ENCODE measurements around the gene CFAP299.

CFAP299 gene

DNA sequence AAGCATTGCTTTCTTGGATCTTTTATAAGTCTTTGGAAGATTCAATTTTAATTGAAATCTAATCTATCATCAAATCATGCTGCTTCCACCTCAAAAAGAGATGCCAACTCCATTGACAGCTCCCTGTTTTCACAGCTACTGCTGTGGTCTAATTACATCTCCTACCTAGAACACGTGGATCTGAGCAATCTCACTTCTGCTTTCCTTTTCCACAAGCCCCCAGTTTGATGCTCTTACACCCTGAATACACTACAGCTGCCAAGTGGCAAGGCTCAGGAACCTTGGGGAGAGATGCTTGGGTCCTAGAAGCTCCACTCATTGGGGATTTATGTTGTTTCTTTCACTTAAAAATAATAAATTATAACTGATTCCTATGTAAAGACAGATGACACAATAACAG is 172.0 kb downstream of the CFAP299 start:
- no peak for DNase-seq (ENCODE audit: low read depth in 2 of 2)

GRCh38 chr4:80515496-80515895 is 180.0 kb downstream of the CFAP299 start:
- DNase-seq (ENCODE audit: low read depth in 2 of 2) = no peak

GRCh38 chr4:80521438-80521837 is 185.9 kb downstream of the CFAP299 start:
- DNase-seq (ENCODE audit: low read depth in 2 of 2) = no peak

DNA sequence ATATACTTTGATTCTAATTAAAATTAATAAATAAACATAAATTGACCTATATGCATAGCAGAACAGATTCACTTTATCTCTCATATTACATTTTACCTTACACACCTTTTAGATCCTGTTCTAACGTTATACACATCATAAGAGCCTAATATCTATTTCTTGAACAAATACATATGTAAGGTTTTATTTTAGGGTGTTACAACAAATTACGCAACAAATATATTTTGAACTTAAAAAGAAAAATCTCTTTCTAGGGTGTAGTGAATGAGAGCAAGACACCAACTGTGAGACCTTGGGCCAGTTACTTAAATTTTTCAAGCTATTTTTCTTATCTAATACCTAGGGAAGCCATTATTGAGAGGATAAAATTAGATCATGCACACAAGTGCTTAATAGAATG is 191.2 kb downstream of the CFAP299 start:
- DNase-seq (ENCODE audit: low read depth in 2 of 2) = no peak

- DNase-seq (ENCODE audit: low read depth in 2 of 2) = no peak
Measured at GRCh38 chr4:80529026-80529425, 193.5 kb downstream of the CFAP299 start.

GRCh38 chr4:80532674-80533333 is 197.3 kb downstream of the CFAP299 start:
- DNase-seq (ENCODE audit: low read depth in 2 of 2) = no peak

- DNase-seq (ENCODE audit: low read depth in 2 of 2) = no peak
Measured at GRCh38 chr4:80535551-80535950, 200.0 kb downstream of the CFAP299 start.

DNA sequence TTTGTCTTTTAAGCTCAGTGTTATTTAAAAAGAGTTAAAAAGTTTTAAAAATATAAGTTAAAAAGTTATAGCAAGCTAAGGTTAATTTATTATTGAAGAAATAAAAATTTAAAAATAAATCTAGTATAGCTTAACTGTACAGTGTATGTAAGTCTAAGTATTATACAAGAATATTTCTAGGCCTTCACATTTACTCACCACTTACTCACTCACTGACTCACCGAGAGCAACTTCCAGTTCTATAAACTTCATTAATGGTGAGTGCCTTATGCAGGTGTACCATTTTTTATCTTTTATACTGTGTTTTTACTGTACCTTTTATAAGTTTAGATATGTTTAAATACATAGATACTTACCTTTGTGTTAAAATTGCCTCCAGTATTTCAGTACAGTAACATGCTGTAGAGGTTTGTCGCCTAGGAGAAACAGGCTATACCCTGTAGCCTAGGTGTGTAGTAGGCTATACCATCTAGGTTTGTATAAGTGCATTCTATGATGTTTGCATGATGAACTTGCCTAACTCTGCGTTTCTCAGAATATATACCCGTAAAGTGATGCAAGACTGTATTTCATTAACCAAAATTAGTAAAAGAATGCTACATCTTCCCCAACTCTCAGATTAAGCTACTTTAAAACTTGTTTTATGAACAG is 202.9 kb downstream of the CFAP299 start:
- DNase-seq (ENCODE audit: low read depth in 2 of 2) = no peak

DNA sequence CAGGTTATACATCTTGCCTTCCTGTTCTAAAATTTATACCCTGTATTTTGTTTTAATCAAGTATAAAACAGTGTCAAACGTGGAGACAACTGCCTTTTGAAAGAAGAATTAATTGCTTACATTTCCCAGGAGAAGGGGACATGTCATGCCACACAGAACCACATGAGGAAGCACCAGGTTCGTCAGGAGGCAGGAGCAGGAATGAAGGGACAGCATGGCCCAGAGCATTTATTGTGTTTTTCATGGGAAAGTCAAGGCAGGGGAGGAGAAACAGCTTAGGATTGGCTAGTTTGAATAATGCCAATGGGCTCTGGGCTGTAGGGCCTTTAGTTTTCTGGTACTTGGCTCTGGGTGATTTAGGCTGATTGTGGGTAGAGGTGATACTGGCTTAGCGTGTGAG is 203.7 kb downstream of the CFAP299 start:
- no peak for DNase-seq (ENCODE audit: low read depth in 2 of 2)

DNA sequence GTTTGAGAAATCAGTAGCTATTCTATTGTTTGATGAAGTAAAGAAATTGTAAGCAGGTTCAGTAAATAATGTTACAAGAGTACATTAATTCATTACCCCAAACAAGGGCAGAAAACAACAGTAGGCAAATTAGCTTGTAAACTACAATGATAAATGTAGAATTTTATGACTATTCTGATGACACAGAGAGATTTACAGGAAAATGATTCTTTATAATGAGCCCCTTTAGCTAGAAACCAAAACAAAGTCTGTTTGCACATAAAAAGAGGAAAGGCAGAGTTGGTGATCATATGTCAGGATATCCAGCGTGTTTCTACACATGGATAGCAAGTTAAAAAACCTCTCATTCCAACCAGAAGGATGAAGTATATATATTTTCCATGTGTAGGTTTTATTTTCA is 204.8 kb downstream of the CFAP299 start:
- no peak for DNase-seq (ENCODE audit: low read depth in 2 of 2)

DNA sequence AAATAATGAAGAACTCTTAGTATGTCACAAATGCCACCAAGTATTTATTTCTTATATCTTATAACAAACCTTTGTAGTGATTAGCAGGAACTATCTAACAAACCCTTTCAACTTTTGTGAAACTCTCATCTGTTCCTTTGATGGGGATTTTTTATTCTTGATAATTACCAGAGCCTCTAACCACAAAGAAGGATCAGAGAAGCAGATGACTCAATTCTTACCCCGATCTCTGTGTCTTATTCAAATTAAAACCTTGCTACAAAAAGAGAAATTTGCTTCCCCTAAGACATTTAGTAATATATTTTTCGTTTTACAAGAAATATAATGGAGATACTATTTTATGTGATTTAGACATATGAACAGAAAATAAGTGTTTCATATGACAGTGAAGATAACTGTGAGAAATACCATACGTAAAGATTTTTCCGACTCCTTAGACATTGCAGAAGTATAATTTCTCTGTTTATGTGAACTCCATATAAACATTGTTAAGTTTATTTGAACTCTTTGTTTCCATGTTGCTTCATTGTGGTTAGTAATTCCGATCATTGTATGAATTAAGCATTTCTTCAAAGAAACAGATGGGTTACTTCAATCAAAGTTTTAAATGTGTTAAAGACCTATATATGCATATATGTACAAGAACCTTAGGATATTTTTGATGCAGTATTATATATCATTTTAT is 205.4 kb downstream of the CFAP299 start:
- DNase-seq (ENCODE audit: low read depth in 2 of 2) = no peak

DNA sequence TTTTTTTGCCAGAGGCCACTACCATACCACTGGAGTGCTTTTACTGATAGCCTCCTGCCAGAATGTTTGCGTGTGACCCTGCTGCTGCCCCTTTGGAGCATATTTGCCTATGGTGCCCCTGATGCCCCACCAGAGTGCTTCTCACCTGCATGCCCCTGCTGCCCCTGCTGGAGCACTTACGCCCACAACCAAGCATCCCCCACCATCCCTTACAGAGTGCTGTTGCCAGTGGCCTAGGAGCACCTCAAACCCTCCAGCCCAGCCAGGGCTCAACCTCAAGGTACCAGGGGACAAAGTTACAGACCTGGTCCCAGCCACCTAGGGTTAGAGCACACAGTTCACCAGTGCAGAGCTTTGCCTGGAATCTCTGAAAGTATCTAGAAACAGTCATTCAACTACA is 207.2 kb downstream of the CFAP299 start:
- no peak for DNase-seq (ENCODE audit: low read depth in 2 of 2)

DNA sequence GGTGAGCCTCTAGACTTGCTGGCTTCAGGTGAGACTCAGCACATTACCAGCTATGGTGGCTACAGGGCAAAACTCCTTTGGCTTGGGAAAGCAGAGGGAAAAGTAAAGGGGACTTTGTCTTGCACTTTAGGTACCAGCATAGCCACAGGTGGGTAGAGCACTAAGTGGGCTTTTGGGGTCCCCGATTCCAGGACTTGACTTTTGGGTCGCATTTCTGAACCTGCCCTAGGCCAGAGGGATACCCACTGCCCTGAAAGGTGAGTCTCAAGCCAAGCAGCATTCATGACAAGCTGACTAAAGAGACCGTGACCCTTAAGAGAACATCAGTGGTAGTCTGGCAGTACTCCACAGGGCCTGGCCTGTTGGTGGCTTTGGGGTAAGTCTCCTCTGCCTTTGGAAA is 224.8 kb downstream of the CFAP299 start:
- no peak for DNase-seq (ENCODE audit: low read depth in 2 of 2)

GRCh38 chr4:80566203-80566872 is 230.8 kb downstream of the CFAP299 start:
- DNase-seq (ENCODE audit: low read depth in 2 of 2) = no peak

DNA sequence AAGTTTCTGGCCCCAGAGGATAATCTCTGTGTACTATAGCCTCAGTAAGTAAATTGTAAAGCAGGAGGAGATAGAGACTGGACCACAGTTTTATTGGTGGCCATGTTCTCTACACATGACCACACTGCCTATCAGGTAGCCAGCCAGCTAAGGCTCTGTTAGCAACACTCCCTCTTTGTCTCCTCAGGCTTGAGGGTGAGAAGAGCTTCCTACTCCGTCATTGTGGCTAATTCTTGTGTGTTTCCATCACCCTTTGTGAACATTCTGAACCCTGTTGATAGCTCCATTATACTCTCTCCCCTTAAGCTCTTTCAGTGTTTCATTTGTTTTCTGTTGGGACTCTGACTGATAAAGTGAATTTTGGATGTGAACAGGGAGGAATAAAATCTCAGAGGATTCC is 233.4 kb downstream of the CFAP299 start:
- DNase-seq (ENCODE audit: low read depth in 2 of 2) = no peak

GRCh38 chr4:80576796-80577195 is 241.3 kb downstream of the CFAP299 start:
- DNase-seq (ENCODE audit: low read depth in 2 of 2) = no peak

DNA sequence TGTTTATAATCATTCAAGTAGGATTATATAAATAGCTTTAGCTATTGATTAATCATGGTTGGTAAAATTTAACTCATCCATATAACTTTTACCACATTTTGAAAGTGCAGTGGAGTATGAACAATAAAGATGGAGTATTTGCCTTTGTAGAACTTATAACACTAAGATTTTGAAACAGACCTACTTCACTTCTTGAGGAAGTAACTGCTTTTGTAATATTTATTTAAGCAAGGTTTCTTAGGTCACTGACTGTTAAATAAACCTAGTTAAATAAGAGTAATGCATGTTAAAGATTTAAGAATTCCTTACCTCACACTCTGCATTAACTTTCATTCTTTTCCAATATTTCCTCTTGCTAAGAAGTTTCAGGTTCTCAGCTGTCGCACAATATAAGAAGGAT is 242.5 kb downstream of the CFAP299 start:
- no peak for DNase-seq (ENCODE audit: low read depth in 2 of 2)

- no peak for DNase-seq (ENCODE audit: low read depth in 2 of 2)
Measured at GRCh38 chr4:80585542-80585941, 250.0 kb downstream of the CFAP299 start.

DNA sequence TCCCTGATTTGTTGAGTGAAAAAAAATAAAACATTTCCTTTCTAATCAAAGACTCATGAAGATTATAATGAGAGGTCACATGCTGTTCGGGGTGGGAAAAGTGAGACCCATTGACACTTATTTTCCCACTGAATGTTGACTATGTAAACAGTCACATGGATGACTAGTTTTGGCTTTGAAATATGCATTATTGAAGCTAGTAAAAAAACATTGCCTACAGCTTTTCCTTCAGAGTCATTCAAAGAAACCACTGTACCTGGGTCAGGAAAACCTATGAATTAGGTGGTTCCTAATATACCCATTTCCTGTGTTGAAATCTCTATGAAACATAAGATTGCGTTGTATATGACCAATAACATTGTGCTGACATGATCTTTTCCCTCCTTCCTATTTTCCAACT is 251.2 kb downstream of the CFAP299 start:
- DNase-seq (ENCODE audit: low read depth in 2 of 2) = no peak

DNA sequence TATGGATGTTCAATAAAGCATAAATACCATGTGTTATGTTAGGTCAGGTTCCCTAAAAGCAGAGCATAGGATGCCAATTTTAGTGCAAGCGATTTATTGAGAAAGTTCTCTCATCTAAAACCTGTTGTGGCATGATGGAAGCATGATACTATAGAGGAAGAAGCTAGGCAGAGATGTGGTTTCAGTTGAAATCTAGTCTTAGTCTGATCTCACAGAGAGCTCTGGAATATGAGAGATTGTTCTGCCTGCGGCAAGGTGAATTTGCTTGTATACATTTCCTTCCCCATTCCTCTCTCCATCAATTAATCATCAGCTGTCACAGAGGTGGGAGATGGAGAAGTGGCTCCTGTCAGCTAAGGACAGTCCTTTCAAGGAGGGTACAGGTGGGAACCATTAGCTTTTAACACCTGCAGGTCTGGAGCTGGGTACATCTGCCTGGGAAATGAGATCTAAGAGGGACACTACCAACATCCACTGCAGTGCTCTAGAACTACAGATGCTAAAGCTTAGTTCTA is 252.4 kb downstream of the CFAP299 start:
- no peak for DNase-seq (ENCODE audit: low read depth in 2 of 2)

GRCh38 chr4:80592950-80593349 is 257.4 kb downstream of the CFAP299 start:
- no peak for DNase-seq (ENCODE audit: low read depth in 2 of 2)

DNA sequence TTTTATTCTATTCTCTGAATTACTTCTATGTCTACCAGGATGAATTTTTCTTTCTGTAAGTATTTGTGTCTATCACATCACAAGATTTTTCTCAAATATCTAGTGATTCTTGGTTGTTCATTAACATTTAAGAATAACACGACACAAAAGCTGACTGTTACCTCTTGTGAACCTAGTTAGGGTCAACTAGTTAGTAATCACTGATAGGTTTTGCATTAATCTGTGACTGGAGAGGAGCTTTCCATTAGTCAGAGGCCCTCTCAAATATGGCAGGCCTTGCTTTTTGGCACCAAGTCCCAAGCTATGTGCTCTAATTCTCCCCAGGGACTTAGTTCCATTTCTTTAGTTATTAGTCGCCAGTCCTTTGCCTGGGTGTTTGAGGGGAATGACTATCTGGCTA is 259.2 kb downstream of the CFAP299 start:
- DNase-seq (ENCODE audit: low read depth in 2 of 2) = no peak

Data from stimulated activated CD8-positive, alpha-beta memory T cell treated with anti-CD3 and anti-CD28 coated beads, Interleukin-2, amount 100 ng/mL, for 48 hours (primary cell).